GM12891 (cell line): ENCODE measurements around the gene SENP8.

Source experiments
- PAX5 ChIP-seq: IDR thresholded peaks from 2 replicates; pipeline ENCODE4 v1.6.1; 2011; ENCODE audit warnings: low read length, moderate library complexity, mild to moderate bottlenecking; ENCODE audit not compliant: insufficient read depth, severe bottlenecking
- POLR2A ChIP-seq: IDR thresholded peaks from 2 replicates; pipeline ENCODE4 v1.6.1; 2011; ENCODE audit warnings: low read depth, low read length, control low read depth
- POLR2AphosphoS5 ChIP-seq: IDR thresholded peaks from 2 replicates; pipeline ENCODE4 v1.6.1; 2011; ENCODE audit warnings: low read depth, low read length, control low read depth
- POU2F2 ChIP-seq: IDR thresholded peaks from 2 replicates; pipeline ENCODE4 v1.6.1; 2011; ENCODE audit warnings: low read depth, mild to moderate bottlenecking, control low read depth, low read length, moderate library complexity
- SPI1 ChIP-seq: IDR thresholded peaks from 2 replicates; pipeline ENCODE4 v1.6.1; 2011; ENCODE audit warnings: low read depth, low read length, control low read depth
- TAF1 ChIP-seq: IDR thresholded peaks from 2 replicates; pipeline ENCODE4 v1.6.1; 2011; ENCODE audit warnings: low read depth, low read length, control low read depth

GRCh38 chr15:72183781-72184164 lies 65.6 kb downstream of the SENP8 start:
- TF ChIP-seq POLR2AphosphoS5 = no peak
- TF ChIP-seq POLR2A = no peak
- TF ChIP-seq TAF1 = no peak
- no peak for TF ChIP-seq SPI1
- no peak for TF ChIP-seq POU2F2
- TF ChIP-seq PAX5 = no peak
